B cell (primary cell): Measurements from ENCODE around the gene DHX30.

Experiments used
- EZH2 ChIP-seq: IDR thresholded peaks from 2 replicates; pipeline ENCODE4 v1.6.1; 2012; ENCODE audit warnings: borderline replicate concordance, low read depth, mild to moderate bottlenecking, moderate library complexity, low read length; ENCODE audit not compliant: insufficient read depth, poor library complexity, severe bottlenecking
- TF ChIP-seq, protein P1 (sequence below): fragments of 200-600 bp; IDR thresholded peaks from one replicate; pipeline ENCODE4 v1.8.0; 2022; ENCODE audit warnings: antibody characterized with exemption, mild to moderate bottlenecking

DNA sequence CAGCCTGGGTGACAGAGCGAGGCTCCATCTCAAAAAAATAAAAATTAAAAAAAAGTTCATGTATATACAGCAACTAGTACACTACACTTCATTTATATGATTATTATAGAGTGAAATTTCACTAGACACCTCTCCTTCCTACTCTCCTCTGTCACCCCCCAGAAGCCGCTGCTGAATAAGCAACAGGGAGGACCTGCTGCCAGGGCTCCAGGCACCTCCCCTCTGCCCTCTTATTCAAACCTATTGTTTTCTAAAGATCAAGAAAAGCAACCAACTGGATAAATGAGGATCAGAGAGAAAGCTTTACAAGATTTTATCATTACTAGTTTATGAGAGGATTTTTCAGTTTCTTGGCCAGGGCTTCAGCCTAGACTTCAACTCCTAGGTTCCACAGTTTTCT lies 71.5 kb downstream of the DHX30 start:
- TF ChIP-seq, protein P1, sequence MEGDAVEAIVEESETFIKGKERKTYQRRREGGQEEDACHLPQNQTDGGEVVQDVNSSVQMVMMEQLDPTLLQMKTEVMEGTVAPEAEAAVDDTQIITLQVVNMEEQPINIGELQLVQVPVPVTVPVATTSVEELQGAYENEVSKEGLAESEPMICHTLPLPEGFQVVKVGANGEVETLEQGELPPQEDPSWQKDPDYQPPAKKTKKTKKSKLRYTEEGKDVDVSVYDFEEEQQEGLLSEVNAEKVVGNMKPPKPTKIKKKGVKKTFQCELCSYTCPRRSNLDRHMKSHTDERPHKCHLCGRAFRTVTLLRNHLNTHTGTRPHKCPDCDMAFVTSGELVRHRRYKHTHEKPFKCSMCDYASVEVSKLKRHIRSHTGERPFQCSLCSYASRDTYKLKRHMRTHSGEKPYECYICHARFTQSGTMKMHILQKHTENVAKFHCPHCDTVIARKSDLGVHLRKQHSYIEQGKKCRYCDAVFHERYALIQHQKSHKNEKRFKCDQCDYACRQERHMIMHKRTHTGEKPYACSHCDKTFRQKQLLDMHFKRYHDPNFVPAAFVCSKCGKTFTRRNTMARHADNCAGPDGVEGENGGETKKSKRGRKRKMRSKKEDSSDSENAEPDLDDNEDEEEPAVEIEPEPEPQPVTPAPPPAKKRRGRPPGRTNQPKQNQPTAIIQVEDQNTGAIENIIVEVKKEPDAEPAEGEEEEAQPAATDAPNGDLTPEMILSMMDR = no peak
- TF ChIP-seq EZH2 = no peak
